Suprapubic skin (tissue), 4 donors: ENCODE results near the gene EML4. TPM values are rescaled to one million over a fixed set of nuclear protein-coding genes. Genes with fewer than 3 reads are reported as not detected.

Experiments used
- DNase-seq, 2 donors: peaks; one replicate each; pipeline ENCODE4 v3.0.0-alpha.2; 2019; ENCODE audit warnings: low spot score in 2 of 2
- H3K27ac ChIP-seq: fragments of 200-600 bp; sonication (generic); one replicate; pipeline ENCODE4 v1.5.1; 2019
- H3K27me3 ChIP-seq: fragments of 200-600 bp; sonication (generic); one replicate; pipeline ENCODE4 v1.5.1; 2019
- H3K36me3 ChIP-seq: fragments of 200-600 bp; sonication (generic); one replicate; pipeline ENCODE4 v1.5.1; 2019
- H3K4me1 ChIP-seq: fragments of 200-600 bp; sonication (generic); one replicate; pipeline ENCODE4 v1.5.1; 2019
- H3K4me3 ChIP-seq: fragments of 200-600 bp; sonication (generic); one replicate; pipeline ENCODE4 v1.5.1; 2019; ENCODE audit warnings: mild to moderate bottlenecking
- H3K9me3 ChIP-seq: fragments of 200-600 bp; sonication (generic); one replicate; pipeline ENCODE4 v1.5.1; 2019
- EP300 ChIP-seq: sonication (generic); formaldehyde crosslinking; IDR thresholded peaks from one replicate; pipeline ENCODE4 v1.6.1; 2017; ENCODE audit warnings: antibody characterized with exemption
- POLR2A ChIP-seq, 2 donors: fragments of 450-650 bp; IDR thresholded peaks; one replicate each; pipeline ENCODE4 v1.6.1; 2017; ENCODE audit warnings: antibody characterized with exemption in 2 of 2, mild to moderate bottlenecking in 2 of 2, moderate library complexity in 2 of 2
- POLR2AphosphoS5 ChIP-seq, 3 donors: sonication (generic); formaldehyde crosslinking; IDR thresholded peaks; one replicate each; pipeline ENCODE4 v1.6.1; 2017; ENCODE audit warnings: antibody characterized with exemption in 3 of 3
- WGBS: methylation state at CpG from one replicate; pipeline ENCODE4 v1.1.5; 2018; 5-methylcytosine and 5-hydroxymethylcytosine counted together
- total RNA-seq, 4 donors: library from RNA; depleted of rRNA; stranded (reverse); fragments of >200 nt; gene quantifications; one replicate each; pipeline ENCODE4 v1.1.0, GENCODE V29; 2016
- TF ChIP-seq, protein P1 (sequence below), 2 donors: fragments of 200-600 bp in 1 of 2; fragments of 450-650 bp in 1 of 2; sonication (generic) in 1 of 2; IDR thresholded peaks; one replicate each; pipeline ENCODE4 v1.5.1; 2016 to 2019; ENCODE audit warnings: antibody characterized with exemption in 2 of 2, mild to moderate bottlenecking in 1 of 2, moderate library complexity in 1 of 2

EML4 gene
- total RNA-seq, 4 donors from 2014 or later = 38.9 to 67.1 (median 43.3) TPM

DNA sequence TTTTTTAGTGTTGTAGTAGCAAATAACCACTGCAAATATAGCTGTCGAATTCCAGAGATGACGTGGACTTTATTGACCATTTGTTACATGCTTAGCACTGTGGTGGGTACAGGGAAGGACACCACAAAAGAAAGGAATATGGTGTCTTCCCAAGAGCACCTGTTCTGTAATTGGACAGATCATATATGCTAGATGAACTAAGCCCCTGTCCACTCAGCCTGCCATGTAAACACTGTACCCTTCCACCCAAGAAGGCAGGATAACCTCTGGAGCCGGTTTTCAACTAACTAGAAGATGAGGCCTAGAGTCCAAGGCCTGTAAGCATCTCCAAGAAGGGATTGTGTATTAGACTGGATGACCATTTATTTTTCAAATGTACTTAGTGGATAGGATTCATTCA is 147.8 kb downstream of the EML4 start:
- Histone ChIP-seq H3K27ac (no peak overlapping the region), H3K9me3 (no peaks in the 10 kb centered on the region), H3K4me3 (no peak overlapping the region), H3K36me3 (peaks cover 41% of the 10 kb centered on the region), H3K4me1 (no peaks in the 10 kb centered on the region), H3K27me3 (no peaks in the 10 kb centered on the region)
- 79% methylated on average over 3 of the region's 3 CpGs for WGBS
- DNase-seq = no peak
- TF ChIP-seq POLR2A (IDR thresholded peaks at IDR 0.05) (no peak), EP300 (no peak), POLR2AphosphoS5 (IDR thresholded peaks at IDR 0.05) (no peak)
- TF ChIP-seq, protein P1, sequence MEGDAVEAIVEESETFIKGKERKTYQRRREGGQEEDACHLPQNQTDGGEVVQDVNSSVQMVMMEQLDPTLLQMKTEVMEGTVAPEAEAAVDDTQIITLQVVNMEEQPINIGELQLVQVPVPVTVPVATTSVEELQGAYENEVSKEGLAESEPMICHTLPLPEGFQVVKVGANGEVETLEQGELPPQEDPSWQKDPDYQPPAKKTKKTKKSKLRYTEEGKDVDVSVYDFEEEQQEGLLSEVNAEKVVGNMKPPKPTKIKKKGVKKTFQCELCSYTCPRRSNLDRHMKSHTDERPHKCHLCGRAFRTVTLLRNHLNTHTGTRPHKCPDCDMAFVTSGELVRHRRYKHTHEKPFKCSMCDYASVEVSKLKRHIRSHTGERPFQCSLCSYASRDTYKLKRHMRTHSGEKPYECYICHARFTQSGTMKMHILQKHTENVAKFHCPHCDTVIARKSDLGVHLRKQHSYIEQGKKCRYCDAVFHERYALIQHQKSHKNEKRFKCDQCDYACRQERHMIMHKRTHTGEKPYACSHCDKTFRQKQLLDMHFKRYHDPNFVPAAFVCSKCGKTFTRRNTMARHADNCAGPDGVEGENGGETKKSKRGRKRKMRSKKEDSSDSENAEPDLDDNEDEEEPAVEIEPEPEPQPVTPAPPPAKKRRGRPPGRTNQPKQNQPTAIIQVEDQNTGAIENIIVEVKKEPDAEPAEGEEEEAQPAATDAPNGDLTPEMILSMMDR (IDR thresholded peaks at IDR 0.05) = no peak

DNA sequence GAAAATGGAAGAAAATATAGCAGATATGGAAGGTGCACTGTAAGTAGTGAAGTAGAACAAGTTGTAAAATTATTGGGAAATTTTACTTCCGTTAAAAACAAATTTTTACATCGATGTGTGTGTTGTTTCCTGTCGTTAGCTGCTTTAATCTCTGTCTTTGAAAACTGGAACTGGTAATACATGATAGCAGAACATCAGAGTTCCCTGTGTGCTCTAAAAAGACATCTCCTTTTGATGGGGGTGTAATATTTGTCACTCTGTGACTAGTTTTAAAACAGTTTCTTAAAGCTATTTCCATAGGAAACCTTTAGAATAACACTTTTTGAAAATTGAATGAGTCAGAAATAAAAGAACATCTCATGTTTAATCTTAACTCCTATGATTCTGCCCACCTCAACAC is 148.3 kb downstream of the EML4 start:
- TF ChIP-seq EP300 (no peak), POLR2AphosphoS5 (IDR thresholded peaks at IDR 0.05) (no peak), POLR2A (IDR thresholded peaks at IDR 0.05) (no peak)
- TF ChIP-seq, protein P1 (IDR thresholded peaks at IDR 0.05) = no peak
- Histone ChIP-seq H3K27me3 (no peaks in the 10 kb centered on the region), H3K4me1 (no peaks in the 10 kb centered on the region), H3K36me3 (peaks cover 41% of the 10 kb centered on the region), H3K4me3 (no peak overlapping the region), H3K9me3 (no peaks in the 10 kb centered on the region), H3K27ac (no peak overlapping the region)
- DNase-seq = no peak
- 93% methylated on average over 3 of the region's 3 CpGs for WGBS

DNA sequence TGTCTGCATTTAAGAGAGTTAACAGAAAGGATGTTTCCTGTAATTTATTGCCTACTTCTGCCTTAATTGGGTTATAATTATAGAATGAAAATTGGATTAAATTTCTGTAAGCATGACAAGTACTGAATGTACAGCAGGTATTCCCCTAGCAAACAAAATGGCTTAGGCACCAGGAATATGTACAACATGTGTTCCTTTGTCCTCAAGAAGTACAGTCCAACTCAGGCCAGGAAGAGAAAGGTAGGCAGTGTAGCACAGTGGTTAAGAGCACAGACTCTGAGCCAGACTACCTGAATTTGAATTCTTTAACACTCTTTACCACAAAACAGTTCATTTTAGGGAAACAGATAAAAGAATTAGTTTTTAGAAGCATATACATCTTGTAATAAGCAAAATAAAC is 148.8 kb downstream of the EML4 start:
- TF ChIP-seq EP300 = no peak
- TF ChIP-seq, protein P1 (IDR thresholded peaks at IDR 0.05) = no peak
- no peak for TF ChIP-seq POLR2A (IDR thresholded peaks at IDR 0.05)
- no peak for TF ChIP-seq POLR2AphosphoS5 (IDR thresholded peaks at IDR 0.05)
- Histone ChIP-seq H3K27me3 (no peaks in the 10 kb centered on the region), H3K27ac (no peak overlapping the region), H3K36me3 (peaks cover 41% of the 10 kb centered on the region), H3K4me3 (no peak overlapping the region), H3K9me3 (no peaks in the 10 kb centered on the region), H3K4me1 (no peaks in the 10 kb centered on the region)
- DNase-seq = no peak

DNA sequence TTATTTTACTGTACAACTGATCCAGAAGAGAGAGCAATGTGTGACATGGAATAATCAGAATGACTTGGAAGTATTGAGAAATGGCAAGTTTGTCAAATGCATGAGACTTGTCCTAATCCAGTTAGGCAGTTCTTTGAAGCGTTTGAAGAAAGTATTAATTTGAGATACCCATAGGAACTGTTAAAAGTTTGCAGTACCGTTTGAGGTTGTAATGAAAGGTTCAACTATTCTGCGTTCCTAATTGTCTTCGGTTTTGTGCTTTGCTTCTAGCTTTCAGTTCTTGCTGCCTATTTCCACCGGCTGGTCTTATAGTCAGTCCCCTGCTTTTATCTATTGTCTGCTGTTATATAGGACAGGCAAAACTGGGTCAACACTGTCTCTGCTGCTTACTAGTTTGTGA is 150.1 kb downstream of the EML4 start:
- Histone ChIP-seq H3K27ac (no peak overlapping the region), H3K4me1 (no peaks in the 10 kb centered on the region), H3K27me3 (no peaks in the 10 kb centered on the region), H3K4me3 (no peak overlapping the region), H3K9me3 (no peaks in the 10 kb centered on the region), H3K36me3 (peaks cover 49% of the 10 kb centered on the region)
- TF ChIP-seq EP300 = no peak
- TF ChIP-seq POLR2AphosphoS5 (IDR thresholded peaks at IDR 0.05) = no peak
- TF ChIP-seq, protein P1 (IDR thresholded peaks at IDR 0.05) = no peak
- TF ChIP-seq POLR2A (IDR thresholded peaks at IDR 0.05) = no peak
- DNase-seq = no peak
- WGBS = 91% methylated on average over 5 of the region's 5 CpGs

DNA sequence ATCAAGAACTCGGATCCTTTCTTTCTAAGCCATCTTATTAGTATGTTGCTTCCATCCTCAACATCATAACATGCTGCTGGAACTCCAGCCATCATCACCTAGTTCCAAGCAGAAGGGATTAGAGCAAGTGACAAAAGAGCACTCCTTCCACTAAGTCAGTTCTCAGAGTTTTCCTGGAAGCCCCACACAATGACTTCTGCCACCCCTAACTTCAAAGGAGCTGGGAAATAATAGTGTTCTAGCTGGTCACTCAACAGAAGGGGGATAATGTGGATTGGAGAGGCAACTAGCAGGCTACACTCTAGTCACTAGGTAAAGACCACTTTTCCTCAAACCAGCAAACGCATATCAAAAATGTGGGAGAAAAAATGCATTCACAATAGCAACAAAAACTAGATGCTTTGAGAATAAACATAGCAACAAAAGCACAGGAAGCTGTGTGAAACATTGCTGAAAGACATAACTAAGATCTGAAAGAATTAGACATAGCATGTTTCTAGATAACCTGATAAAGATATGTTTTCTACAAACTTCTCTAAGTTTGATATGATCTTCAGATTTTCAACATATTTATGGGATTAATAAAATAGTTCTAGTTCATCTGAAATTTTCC is 152.4 kb downstream of the EML4 start:
- H3K9me3 ChIP-seq = no peaks in the 10 kb centered on the region
- 91% methylated on average over 2 of the region's 2 CpGs for WGBS
- TF ChIP-seq EP300 (no peak), POLR2A (IDR thresholded peaks at IDR 0.05) (no peak), POLR2AphosphoS5 (IDR thresholded peaks at IDR 0.05) (no peak)
- TF ChIP-seq, protein P1 (IDR thresholded peaks at IDR 0.05) = no peak
- no peak overlapping the region for H3K4me3 ChIP-seq
- peaks cover 49% of the 10 kb centered on the region for H3K36me3 ChIP-seq
- no peak overlapping the region for H3K27ac ChIP-seq
- no peaks in the 10 kb centered on the region for H3K4me1 ChIP-seq
- no peaks in the 10 kb centered on the region for H3K27me3 ChIP-seq
- no peak for DNase-seq
